WTC11 (cell line): ENCODE data around the gene ANKRD18B. TPM values are rescaled to one million over a fixed set of nuclear protein-coding genes. Genes with fewer than 3 reads are reported as not detected.
"Not testable (repeated sequence)": the region's sequence is repeated elsewhere in the genome, so short reads cannot be mapped to it uniquely, and the experiment has no call there.

Experiments
- ATAC-seq: fragments of 200-7000 bp; cut with Tn5 transposase; 2 replicates; pipeline ENCODE4 v1.10.0; 2021; ENCODE audit warnings: mild to moderate bottlenecking, moderate library complexity
- CTCF ChIA-PET: fragments of 300-600 bp; sonication (Branson Sonifier 250); formaldehyde crosslinking; loops from one replicate; lab custom pipeline; 2021; ENCODE audit warnings: antibody characterized with exemption; lab: Charles Lee
- POLR2A ChIA-PET: fragments of 350-600 bp; sonication (Branson Sonifier 250); formaldehyde crosslinking; loops from one replicate; lab custom pipeline; 2021; ENCODE audit warnings: antibody characterized with exemption; lab: Charles Lee
- DNase-seq: peaks from one replicate; pipeline ENCODE4 v3.0.0; 2021; ENCODE audit warnings: low spot score
- H3K27ac Mint-ChIP-seq: 2 replicates; pipeline ENCODE4 v1.8.0; 2021; ENCODE audit warnings: mixed read lengths
- H3K27me3 Mint-ChIP-seq: 2 replicates; pipeline ENCODE4 v1.8.0; 2021; ENCODE audit warnings: low read depth, mild to moderate bottlenecking, moderate library complexity, mixed read lengths
- H3K36me3 Mint-ChIP-seq: 2 replicates; pipeline ENCODE4 v1.8.0; 2021; ENCODE audit warnings: mixed read lengths
- H3K4me1 Mint-ChIP-seq: 2 replicates; pipeline ENCODE4 v1.8.0; 2022; ENCODE audit warnings: mixed read lengths
- H3K4me3 Mint-ChIP-seq: 2 replicates; pipeline ENCODE4 v1.8.0; 2021; ENCODE audit warnings: mild to moderate bottlenecking, moderate library complexity, mixed read lengths
- H3K9me3 Mint-ChIP-seq: 2 replicates; pipeline ENCODE4 v1.8.0; 2021; ENCODE audit warnings: mixed read lengths
- CBFB ChIP-seq: sonication (generic); formaldehyde crosslinking; IDR thresholded peaks from 2 replicates; pipeline ENCODE4 v1.8.1; 2022; ENCODE audit warnings: mild to moderate bottlenecking, low read depth, missing genetic modification reagents
- ELF4 ChIP-seq: sonication (generic); formaldehyde crosslinking; IDR thresholded peaks from 2 replicates; pipeline ENCODE4 v1.8.1; 2022; ENCODE audit warnings: low read depth, mild to moderate bottlenecking, moderate library complexity, missing genetic modification reagents
- EMX1 ChIP-seq: fragments of 250-450 bp; sonication (Bioruptor Pico); IDR thresholded peaks from 2 replicates; pipeline ENCODE4 v1.8.0; 2021; ENCODE audit warnings: mild to moderate bottlenecking
- FOXK1 ChIP-seq: sonication (generic); formaldehyde crosslinking; IDR thresholded peaks from 2 replicates; pipeline ENCODE4 v1.8.0; 2022; ENCODE audit warnings: mild to moderate bottlenecking, moderate library complexity, missing genetic modification reagents
- MXD4 ChIP-seq: fragments of 250-450 bp; sonication (Bioruptor Pico); IDR thresholded peaks from 2 replicates; pipeline ENCODE4 v1.8.0; 2021; ENCODE audit warnings: mild to moderate bottlenecking, moderate library complexity, borderline replicate concordance
- NFE2L1 ChIP-seq: sonication (generic); formaldehyde crosslinking; IDR thresholded peaks from 2 replicates; pipeline ENCODE4 v1.8.1; 2023; ENCODE audit warnings: missing genetic modification reagents
- RELA ChIP-seq: sonication (generic); formaldehyde crosslinking; IDR thresholded peaks from 2 replicates; pipeline ENCODE4 v1.8.1; 2022; ENCODE audit warnings: missing genetic modification reagents, mild to moderate bottlenecking, borderline replicate concordance
- RORB ChIP-seq: fragments of 250-450 bp; sonication (Bioruptor Pico); IDR thresholded peaks from 2 replicates; pipeline ENCODE4 v1.9.0; 2021; ENCODE audit warnings: mild to moderate bottlenecking
- SP1 ChIP-seq: sonication (generic); formaldehyde crosslinking; conservative IDR thresholded peaks from 2 replicates; pipeline ENCODE4 v1.8.1; 2022; ENCODE audit warnings: missing genetic modification reagents
- total RNA-seq: library from RNA; stranded (reverse); gene quantifications from 3 replicates; pipeline ENCODE4 v1.2.3, GENCODE V29; 2021
- TF ChIP-seq, protein P1 (sequence below): sonication (generic); formaldehyde crosslinking; IDR thresholded peaks from 2 replicates; pipeline ENCODE4 v1.8.0; 2022; ENCODE audit warnings: mild to moderate bottlenecking, missing genetic modification reagents
- TF ChIP-seq, protein P2 (sequence below): sonication (generic); formaldehyde crosslinking; IDR thresholded peaks from 2 replicates; pipeline ENCODE4 v1.8.1; 2022; ENCODE audit warnings: mild to moderate bottlenecking, missing genetic modification reagents, moderate library complexity, borderline replicate concordance
- TF ChIP-seq, protein P3 (sequence below): sonication (generic); formaldehyde crosslinking; IDR thresholded peaks from 2 replicates; pipeline ENCODE4 v1.8.0; 2022; ENCODE audit warnings: mild to moderate bottlenecking, missing genetic modification reagents
- TF ChIP-seq, protein P4 (sequence below): sonication (generic); formaldehyde crosslinking; IDR thresholded peaks from 2 replicates; pipeline ENCODE4 v1.8.1; 2022; ENCODE audit warnings: mild to moderate bottlenecking, moderate library complexity, missing genetic modification reagents
- TF ChIP-seq, protein P5 (sequence below): fragments of 250-450 bp; sonication (Bioruptor Pico); IDR thresholded peaks from 2 replicates; pipeline ENCODE4 v1.8.0; 2021; ENCODE audit warnings: mild to moderate bottlenecking
- TF ChIP-seq, protein P6 (sequence below): sonication (generic); formaldehyde crosslinking; IDR thresholded peaks from 2 replicates; pipeline ENCODE4 v1.8.0; 2022; ENCODE audit warnings: mild to moderate bottlenecking, missing genetic modification reagents

Gene ANKRD18B
- total RNA-seq, 1 experiment from 2014 or later = 11.0 TPM

DNA sequence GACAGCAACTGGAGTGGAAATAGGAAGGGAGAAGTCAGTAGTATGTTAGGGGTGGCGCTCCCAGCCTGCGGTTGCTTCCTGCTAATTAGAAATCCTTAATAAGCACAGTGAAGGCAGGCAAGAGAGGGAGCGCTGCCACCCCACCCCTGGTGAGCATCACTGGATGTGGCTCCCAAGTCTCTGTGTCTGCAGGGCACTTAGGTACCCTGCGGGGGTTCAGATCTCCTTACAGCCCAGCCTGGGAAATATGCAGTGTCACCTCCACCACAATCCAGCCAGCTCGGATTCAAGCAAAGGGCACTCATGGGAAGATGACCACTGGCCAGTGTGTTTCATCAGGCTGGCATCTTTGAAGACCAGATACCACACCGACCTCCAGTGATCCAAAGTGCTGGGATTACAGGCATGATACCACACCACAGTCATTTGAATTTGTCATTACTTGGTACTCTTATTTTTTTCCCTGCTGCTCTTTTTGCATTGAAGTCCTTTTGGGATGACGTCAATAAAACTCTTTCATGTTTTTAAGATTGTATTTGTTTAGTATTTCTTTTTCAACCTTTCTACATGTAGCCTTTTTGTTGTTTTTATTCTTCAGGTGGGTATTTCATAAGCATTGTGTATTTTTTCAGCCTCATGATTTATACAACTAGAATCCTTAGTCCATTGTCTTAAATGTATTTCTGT is 90.1 kb downstream of the ANKRD18B start:
- Mint-ChIP-seq H3K27me3 (no peaks in the 10 kb centered on the region; the same call in none of the 2 replicates), H3K4me1 (peaks cover 6% of the 10 kb centered on the region; the same call in 1 of the 2 replicates), H3K36me3 (peaks cover 3% of the 10 kb centered on the region; the same call in 1 of the 2 replicates), H3K9me3 (peaks cover 20% of the 10 kb centered on the region), H3K27ac (no peak overlapping the region), H3K4me3 (no peak overlapping the region)
- ATAC-seq (no peak), DNase-seq (no peak)
- ChIA-PET CTCF (interaction anchor here (1.5 kb wide), 1 partner anchor 10 kb away, joined by 7 read pairs; no protein-coding TSS in a partner anchor), POLR2A (no interaction called here)
- TF ChIP-seq, protein P1, sequence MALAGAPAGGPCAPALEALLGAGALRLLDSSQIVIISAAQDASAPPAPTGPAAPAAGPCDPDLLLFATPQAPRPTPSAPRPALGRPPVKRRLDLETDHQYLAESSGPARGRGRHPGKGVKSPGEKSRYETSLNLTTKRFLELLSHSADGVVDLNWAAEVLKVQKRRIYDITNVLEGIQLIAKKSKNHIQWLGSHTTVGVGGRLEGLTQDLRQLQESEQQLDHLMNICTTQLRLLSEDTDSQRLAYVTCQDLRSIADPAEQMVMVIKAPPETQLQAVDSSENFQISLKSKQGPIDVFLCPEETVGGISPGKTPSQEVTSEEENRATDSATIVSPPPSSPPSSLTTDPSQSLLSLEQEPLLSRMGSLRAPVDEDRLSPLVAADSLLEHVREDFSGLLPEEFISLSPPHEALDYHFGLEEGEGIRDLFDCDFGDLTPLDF (CRISPR knock-in tag) = no peak
- TF ChIP-seq RELA (CRISPR knock-in tag) = no peak
- TF ChIP-seq, protein P2, sequence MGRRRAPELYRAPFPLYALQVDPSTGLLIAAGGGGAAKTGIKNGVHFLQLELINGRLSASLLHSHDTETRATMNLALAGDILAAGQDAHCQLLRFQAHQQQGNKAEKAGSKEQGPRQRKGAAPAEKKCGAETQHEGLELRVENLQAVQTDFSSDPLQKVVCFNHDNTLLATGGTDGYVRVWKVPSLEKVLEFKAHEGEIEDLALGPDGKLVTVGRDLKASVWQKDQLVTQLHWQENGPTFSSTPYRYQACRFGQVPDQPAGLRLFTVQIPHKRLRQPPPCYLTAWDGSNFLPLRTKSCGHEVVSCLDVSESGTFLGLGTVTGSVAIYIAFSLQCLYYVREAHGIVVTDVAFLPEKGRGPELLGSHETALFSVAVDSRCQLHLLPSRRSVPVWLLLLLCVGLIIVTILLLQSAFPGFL (CRISPR knock-in tag) = no peak
- no peak for TF ChIP-seq CBFB (CRISPR knock-in tag)
- no peak for TF ChIP-seq EMX1
- TF ChIP-seq SP1 = no peak
- TF ChIP-seq, protein P3, sequence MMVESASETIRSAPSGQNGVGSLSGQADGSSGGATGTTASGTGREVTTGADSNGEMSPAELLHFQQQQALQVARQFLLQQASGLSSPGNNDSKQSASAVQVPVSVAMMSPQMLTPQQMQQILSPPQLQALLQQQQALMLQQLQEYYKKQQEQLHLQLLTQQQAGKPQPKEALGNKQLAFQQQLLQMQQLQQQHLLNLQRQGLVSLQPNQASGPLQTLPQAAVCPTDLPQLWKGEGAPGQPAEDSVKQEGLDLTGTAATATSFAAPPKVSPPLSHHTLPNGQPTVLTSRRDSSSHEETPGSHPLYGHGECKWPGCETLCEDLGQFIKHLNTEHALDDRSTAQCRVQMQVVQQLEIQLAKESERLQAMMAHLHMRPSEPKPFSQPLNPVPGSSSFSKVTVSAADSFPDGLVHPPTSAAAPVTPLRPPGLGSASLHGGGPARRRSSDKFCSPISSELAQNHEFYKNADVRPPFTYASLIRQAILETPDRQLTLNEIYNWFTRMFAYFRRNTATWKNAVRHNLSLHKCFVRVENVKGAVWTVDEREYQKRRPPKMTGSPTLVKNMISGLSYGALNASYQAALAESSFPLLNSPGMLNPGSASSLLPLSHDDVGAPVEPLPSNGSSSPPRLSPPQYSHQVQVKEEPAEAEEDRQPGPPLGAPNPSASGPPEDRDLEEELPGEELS (CRISPR knock-in tag) = no peak
- TF ChIP-seq, protein P4, sequence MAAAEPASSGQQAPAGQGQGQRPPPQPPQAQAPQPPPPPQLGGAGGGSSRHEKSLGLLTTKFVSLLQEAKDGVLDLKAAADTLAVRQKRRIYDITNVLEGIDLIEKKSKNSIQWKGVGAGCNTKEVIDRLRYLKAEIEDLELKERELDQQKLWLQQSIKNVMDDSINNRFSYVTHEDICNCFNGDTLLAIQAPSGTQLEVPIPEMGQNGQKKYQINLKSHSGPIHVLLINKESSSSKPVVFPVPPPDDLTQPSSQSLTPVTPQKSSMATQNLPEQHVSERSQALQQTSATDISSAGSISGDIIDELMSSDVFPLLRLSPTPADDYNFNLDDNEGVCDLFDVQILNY (CRISPR knock-in tag) = no peak
- TF ChIP-seq FOXK1 = no peak
- TF ChIP-seq, protein P5, sequence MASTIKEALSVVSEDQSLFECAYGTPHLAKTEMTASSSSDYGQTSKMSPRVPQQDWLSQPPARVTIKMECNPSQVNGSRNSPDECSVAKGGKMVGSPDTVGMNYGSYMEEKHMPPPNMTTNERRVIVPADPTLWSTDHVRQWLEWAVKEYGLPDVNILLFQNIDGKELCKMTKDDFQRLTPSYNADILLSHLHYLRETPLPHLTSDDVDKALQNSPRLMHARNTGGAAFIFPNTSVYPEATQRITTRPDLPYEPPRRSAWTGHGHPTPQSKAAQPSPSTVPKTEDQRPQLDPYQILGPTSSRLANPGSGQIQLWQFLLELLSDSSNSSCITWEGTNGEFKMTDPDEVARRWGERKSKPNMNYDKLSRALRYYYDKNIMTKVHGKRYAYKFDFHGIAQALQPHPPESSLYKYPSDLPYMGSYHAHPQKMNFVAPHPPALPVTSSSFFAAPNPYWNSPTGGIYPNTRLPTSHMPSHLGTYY (CRISPR knock-in tag) = no peak
- TF ChIP-seq, protein P6, sequence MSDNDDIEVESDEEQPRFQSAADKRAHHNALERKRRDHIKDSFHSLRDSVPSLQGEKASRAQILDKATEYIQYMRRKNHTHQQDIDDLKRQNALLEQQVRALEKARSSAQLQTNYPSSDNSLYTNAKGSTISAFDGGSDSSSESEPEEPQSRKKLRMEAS (CRISPR knock-in tag) = no peak
- TF ChIP-seq ELF4 (CRISPR knock-in tag) = no peak
- no peak for TF ChIP-seq NFE2L1
- no peak for TF ChIP-seq MXD4 (CRISPR knock-in tag)
- no peak for TF ChIP-seq RORB

DNA sequence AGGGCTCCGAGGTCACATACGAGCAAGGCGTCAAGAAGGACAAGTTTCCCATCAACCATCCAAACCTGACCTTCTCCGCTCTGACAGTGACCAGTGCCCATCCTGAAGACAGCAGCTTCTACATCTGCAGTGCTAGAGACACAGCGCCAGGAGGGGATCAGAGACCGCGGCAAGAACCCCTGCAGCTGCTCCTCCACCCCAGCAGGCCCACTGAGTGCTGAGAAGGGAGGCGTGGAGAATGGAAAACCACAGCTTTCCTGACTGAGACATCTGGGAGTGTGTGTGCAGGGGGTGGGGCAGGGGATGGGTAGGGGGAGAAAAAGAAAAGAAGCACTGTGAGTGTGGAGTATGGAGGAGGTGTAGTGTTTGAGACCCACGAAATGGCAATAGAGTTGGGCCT is 94.3 kb downstream of the ANKRD18B start:
- H3K9me3 Mint-ChIP-seq = peaks cover 12% of the 10 kb centered on the region
- H3K27ac Mint-ChIP-seq, H3K36me3 Mint-ChIP-seq, H3K4me1 Mint-ChIP-seq, H3K4me3 Mint-ChIP-seq, DNase-seq, H3K27me3 Mint-ChIP-seq, ATAC-seq, POLR2A ChIA-PET: not testable (repeated sequence)
- CTCF ChIA-PET = interaction anchor here (1.0 to 1.9 kb wide), 3 partner anchors 95 to 120 kb away, joined by 4 to 10 read pairs (median 5); partner anchors contain the start of gene ANKRD18B
